Neuronal stem cell (in vitro differentiated cells): ENCODE results near the gene NSD2.
A peak's percentile ranks its signal among the peaks of the same experiment; 100 is the strongest.

Experiments
- DNase-seq: peaks from one replicate; pipeline ENCODE4 v3.0.0-alpha.2; 2013; ENCODE audit warnings: low spot score
- H2AFZ ChIP-seq: one replicate; pipeline ENCODE4 v1.6.1; 2013; ENCODE audit warnings: mild to moderate bottlenecking, low read length, inconsistent platforms
- H2AK5ac ChIP-seq: 2 replicates; pipeline ENCODE4 v1.6.1; 2013; ENCODE audit warnings: low read depth, mild to moderate bottlenecking, inconsistent platforms, low read length, moderate library complexity, mixed read lengths
- H2BK120ac ChIP-seq: 2 replicates; pipeline ENCODE4 v1.6.1; 2013; ENCODE audit warnings: low read depth, mild to moderate bottlenecking, inconsistent platforms, low read length, moderate library complexity, mixed read lengths
- H2BK12ac ChIP-seq: one replicate; pipeline ENCODE4 v1.6.1; 2013; ENCODE audit warnings: low read length, inconsistent platforms
- H2BK15ac ChIP-seq: 2 replicates; pipeline ENCODE4 v1.6.1; 2013; ENCODE audit warnings: mild to moderate bottlenecking, low read length, inconsistent platforms, mixed read lengths
- H2BK5ac ChIP-seq: one replicate; pipeline ENCODE4 v1.6.1; 2013; ENCODE audit warnings: inconsistent platforms, mild to moderate bottlenecking, low read length, moderate library complexity
- H3K14ac ChIP-seq: one replicate; pipeline ENCODE4 v1.6.1; 2013; ENCODE audit warnings: low read length, inconsistent platforms
- H3K18ac ChIP-seq: 2 replicates; pipeline ENCODE4 v1.6.1; 2013; ENCODE audit warnings: low read length, inconsistent platforms
- H3K23ac ChIP-seq: 2 replicates; pipeline ENCODE4 v1.6.1; 2013; ENCODE audit warnings: low read depth, mild to moderate bottlenecking, mixed read lengths, low read length, inconsistent platforms; ENCODE audit not compliant: poor library complexity
- H3K27ac ChIP-seq: replicated peaks from 3 replicates; pipeline ENCODE4 v1.5.1; 2013; ENCODE audit warnings: low read length, inconsistent platforms
- H3K27me3 ChIP-seq, 3 experiments: 2 replicates each; pipeline ENCODE4 v1.6.1; 2013; ENCODE audit warnings: low read length in 3 of 3, mild to moderate bottlenecking in 2 of 3, inconsistent platforms in 1 of 3, low read depth in 1 of 3, mixed read lengths in 1 of 3, moderate library complexity in 1 of 3; ENCODE audit not compliant: control insufficient read depth in 3 of 3, insufficient read depth in 3 of 3
- H3K36me3 ChIP-seq, 2 donors: replicated peaks in 1 of 2; 2 replicates each; pipeline ENCODE4 v1.6.1; 2013; ENCODE audit warnings: low read length in 2 of 2; ENCODE audit not compliant: control insufficient read depth in 2 of 2, insufficient read depth in 2 of 2
- H3K4ac ChIP-seq: 2 replicates; pipeline ENCODE4 v1.6.1; 2013; ENCODE audit warnings: inconsistent platforms, mild to moderate bottlenecking, low read length, moderate library complexity
- H3K4me1 ChIP-seq, 2 donors: 1 replicate in 1 of 2; 2 replicates in 1 of 2; pipeline ENCODE4 v1.6.1; 2013; ENCODE audit warnings: low read length in 2 of 2, low read depth in 1 of 2; ENCODE audit not compliant: control insufficient read depth in 2 of 2, insufficient read depth in 1 of 2
- H3K4me2 ChIP-seq: one replicate; pipeline ENCODE4 v1.6.1; 2013; ENCODE audit warnings: mild to moderate bottlenecking, low read length, inconsistent platforms; ENCODE audit not compliant: insufficient read depth, poor library complexity, severe bottlenecking
- H3K4me3 ChIP-seq, 2 donors: 2 replicates each; pipeline ENCODE4 v1.5.1; 2013; ENCODE audit warnings: low read length in 2 of 2, mild to moderate bottlenecking in 2 of 2, inconsistent platforms in 1 of 2, moderate library complexity in 1 of 2
- H3K79me1 ChIP-seq: one replicate; pipeline ENCODE4 v1.6.1; 2013; ENCODE audit warnings: low read depth, mild to moderate bottlenecking, inconsistent platforms, low read length, moderate library complexity
- H3K9ac ChIP-seq: one replicate; pipeline ENCODE4 v1.6.1; 2013; ENCODE audit warnings: mild to moderate bottlenecking, low read depth, low read length, inconsistent platforms; ENCODE audit not compliant: poor library complexity
- H3K9me3 ChIP-seq, 2 donors: replicated peaks in 1 of 2; 2 replicates each; pipeline versions ENCODE3 to v1.6.1; 2013; ENCODE audit warnings: low read length in 2 of 2, mild to moderate bottlenecking in 2 of 2, inconsistent platforms in 1 of 2, low read depth in 1 of 2, mixed read lengths in 1 of 2, moderate library complexity in 1 of 2; ENCODE audit not compliant: control insufficient read depth in 2 of 2, insufficient read depth in 1 of 2
- H4K8ac ChIP-seq: one replicate; pipeline ENCODE4 v1.6.1; 2013; ENCODE audit warnings: low read depth, mild to moderate bottlenecking, inconsistent platforms, low read length, moderate library complexity
- H4K91ac ChIP-seq: one replicate; pipeline ENCODE4 v1.6.1; 2013; ENCODE audit warnings: low read length, low read depth, mild to moderate bottlenecking, inconsistent platforms; ENCODE audit not compliant: poor library complexity
- WGBS, 2 donors: extraction: QIAGEN DNeasy Blood & Tissue Kit; methylation state at CpG; one replicate each; pipeline ENCODE4 v1.1.7; 2013; ENCODE audit warnings: missing lambda C conversion rate in 2 of 2, mixed read lengths in 1 of 2; ENCODE audit not compliant: insufficient read length in 2 of 2, insufficient replicate concordance in 1 of 2; ENCODE audit errors: extremely low coverage in 2 of 2; 5-methylcytosine and 5-hydroxymethylcytosine counted together

NSD2 gene

GRCh38 chr4:1830234-1830633 is 41.0 kb upstream of the NSD2 start:
- Histone ChIP-seq H3K27ac (no peak overlapping the region), H3K4me3 (no peak overlapping the region), H3K79me1 (no peaks in the 10 kb centered on the region), H2BK15ac (no peak overlapping the region), H3K23ac (no peak overlapping the region), H3K36me3 (peaks cover 33 to 75% of the 10 kb centered on the region in 2 donors), H3K4me1 (peaks cover 0 to 6% of the 10 kb centered on the region in 2 donors), H3K18ac (no peak overlapping the region), H2AK5ac (no peak overlapping the region), H3K14ac (no peak overlapping the region), H2BK5ac (no peak overlapping the region), H2BK12ac (no peak overlapping the region), H2AFZ (no peak overlapping the region), H3K9ac (no peak overlapping the region), H3K27me3 (no peaks in the 10 kb centered on the region), H3K9me3 (peaks cover 7 to 10% of the 10 kb centered on the region in 2 donors), H4K8ac (no peak overlapping the region), H4K91ac (no peak overlapping the region), H3K4me2 (no peak overlapping the region), H2BK120ac (no peak overlapping the region), H3K4ac (no peak overlapping the region)
- DNase-seq: no peak
- no CpG with 5 or more reads among the region's 3 CpGs for WGBS, 2 donors

- no peak overlapping the region for H2BK15ac ChIP-seq
- H2AFZ ChIP-seq: no peak overlapping the region
- no peak overlapping the region for H3K18ac ChIP-seq
- H3K9me3 ChIP-seq: peaks cover 7 to 10% of the 10 kb centered on the region in 2 donors
- H3K9ac ChIP-seq: no peak overlapping the region
- DNase-seq: no peak
- WGBS, 2 donors: no CpG with 5 or more reads among the region's 8 CpGs
- H3K4ac ChIP-seq: no peak overlapping the region
- no peak overlapping the region for H3K4me2 ChIP-seq
- H2BK120ac ChIP-seq: no peak overlapping the region
- peaks cover 0 to 6% of the 10 kb centered on the region in 2 donors for H3K4me1 ChIP-seq
- H4K8ac ChIP-seq: no peak overlapping the region
- H3K4me3 ChIP-seq: peak overlapping the region in 1 of 2 donors; percentile 59
- no peak overlapping the region for H4K91ac ChIP-seq
- H3K79me1 ChIP-seq: no peaks in the 10 kb centered on the region
- peaks cover 32 to 75% of the 10 kb centered on the region in 2 donors for H3K36me3 ChIP-seq
- no peak overlapping the region for H3K27ac ChIP-seq
- H3K23ac ChIP-seq: peak overlapping the region; percentile 73
- peak overlapping the region; percentile 21 for H3K14ac ChIP-seq
- no peaks in the 10 kb centered on the region for H3K27me3 ChIP-seq
- no peak overlapping the region for H2BK5ac ChIP-seq
- H2BK12ac ChIP-seq: no peak overlapping the region
- H2AK5ac ChIP-seq: no peak overlapping the region
Measured at GRCh38 chr4:1830642-1831228, 40.5 kb upstream of the NSD2 start.

GRCh38 chr4:1831331-1831730 is 39.9 kb upstream of the NSD2 start:
- DNase-seq: no peak
- Histone ChIP-seq H3K23ac (no peak overlapping the region), H2BK120ac (no peak overlapping the region), H3K18ac (no peak overlapping the region), H4K8ac (no peak overlapping the region), H3K27me3 (no peaks in the 10 kb centered on the region), H3K14ac (no peak overlapping the region), H4K91ac (no peak overlapping the region), H2AK5ac (no peak overlapping the region), H2BK5ac (no peak overlapping the region), H3K36me3 (peaks cover 34 to 75% of the 10 kb centered on the region in 2 donors), H3K4me1 (peaks cover 0 to 5% of the 10 kb centered on the region in 2 donors), H3K9ac (no peak overlapping the region), H3K4me3 (no peak overlapping the region), H2BK15ac (no peak overlapping the region), H3K79me1 (no peaks in the 10 kb centered on the region), H2BK12ac (no peak overlapping the region), H3K27ac (no peak overlapping the region), H2AFZ (no peak overlapping the region), H3K4me2 (no peak overlapping the region), H3K4ac (no peak overlapping the region), H3K9me3 (peaks cover 7 to 10% of the 10 kb centered on the region in 2 donors)
- WGBS, 2 donors: no CpG with 5 or more reads among the region's 8 CpGs

- H3K27ac ChIP-seq: no peak overlapping the region
- H4K8ac ChIP-seq: no peak overlapping the region
- peaks cover 7 to 10% of the 10 kb centered on the region in 2 donors for H3K9me3 ChIP-seq
Measured at GRCh38 chr4:1832690-1833089, 38.5 kb upstream of the NSD2 start.

More at GRCh38 chr4:1832690-1833089, 38.5 kb upstream of the NSD2 start:
- Histone ChIP-seq H3K27me3 (no peaks in the 10 kb centered on the region), H2AFZ (no peak overlapping the region), H3K14ac (no peak overlapping the region), H3K79me1 (no peaks in the 10 kb centered on the region), H3K4me3 (no peak overlapping the region), H3K9ac (no peak overlapping the region), H3K23ac (no peak overlapping the region), H3K4me2 (no peak overlapping the region), H2BK12ac (no peak overlapping the region), H3K18ac (no peak overlapping the region), H3K36me3 (peaks cover 31 to 80% of the 10 kb centered on the region in 2 donors), H2BK120ac (no peak overlapping the region), H4K91ac (no peak overlapping the region), H3K4me1 (no peaks in the 10 kb centered on the region), H2BK15ac (no peak overlapping the region), H2BK5ac (no peak overlapping the region), H2AK5ac (no peak overlapping the region), H3K4ac (no peak overlapping the region)
- no peak for DNase-seq
- WGBS, 2 donors: no CpG with 5 or more reads among the region's 18 CpGs
